WTC11 (cell line): Measurements from ENCODE around the gene OOSP4A.

Experiments
- CTCF ChIP-seq: fragments of 200-600 bp; IDR thresholded peaks from 2 replicates; pipeline ENCODE4 v1.8.0; 2022; ENCODE audit warnings: antibody characterized with exemption
- JUN ChIP-seq: sonication (generic); formaldehyde crosslinking; IDR thresholded peaks from 2 replicates; pipeline ENCODE4 v1.8.0; 2023; ENCODE audit warnings: mild to moderate bottlenecking, missing genetic modification reagents
- SMAD3 ChIP-seq: sonication (generic); formaldehyde crosslinking; IDR thresholded peaks from 2 replicates; pipeline ENCODE4 v1.8.0; 2022; ENCODE audit warnings: missing genetic modification reagents, mild to moderate bottlenecking, borderline replicate concordance

GRCh38 chr11:59923813-59924212, 40.0 kb upstream of the OOSP4A start:
- no peak for TF ChIP-seq SMAD3 (CRISPR knock-in tag)
- no peak for TF ChIP-seq CTCF
- no peak for TF ChIP-seq JUN
